ENCODE measurements around the gene TESK1. TPM values are rescaled to one million over a fixed set of nuclear protein-coding genes. Genes with fewer than 3 reads are reported as not detected.

TESK1 gene
- total and polyA plus RNA-seq, 2 of the 4 experiments (the other 2 are of a cell fraction), result 3.4 to 21.0 TPM

DNA sequence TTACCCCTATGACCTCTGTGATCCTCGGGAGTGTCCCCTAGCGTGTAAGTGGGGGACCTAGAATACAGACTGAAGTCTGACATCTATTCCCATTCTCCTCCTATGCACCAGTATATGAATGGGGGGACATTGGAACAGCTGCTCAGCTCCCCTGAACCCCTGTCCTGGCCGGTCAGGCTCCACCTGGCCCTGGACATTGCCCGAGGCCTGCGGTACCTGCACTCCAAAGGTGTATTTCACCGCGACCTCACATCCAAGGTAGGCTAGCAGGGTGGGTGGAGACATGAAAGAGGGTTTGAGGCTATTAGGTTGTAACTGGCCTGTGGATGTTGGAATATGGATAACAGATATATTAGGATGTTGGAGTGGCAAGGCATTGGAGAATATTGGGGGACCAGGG is 1.7 kb downstream of the TESK1 start:
- no peak overlapping the region for H4K91ac ChIP-seq (ENCODE audit: insufficient read depth, low read depth, low read length)
- no peak overlapping the region; the same call in 1 of the 2 replicates for H3K4me2 ChIP-seq (ENCODE audit: low read depth, low read length)
- ChIA-PET POLR2A (ENCODE audit: unreplicated experiment) (no interaction called here), CTCF (no interaction called here)
- H2AK5ac ChIP-seq (ENCODE audit: low read depth, low read length), result no peak overlapping the region
- H3K4ac ChIP-seq (ENCODE audit: low read depth, low read length), result no peak overlapping the region
- no peak for DNase-seq
- no peak overlapping the region for H3K27ac ChIP-seq (ENCODE audit: insufficient read depth, low read length)
- intact Hi-C loops (cut with micrococcal nuclease) (loop anchor here (10.0 kb wide), 1 partner anchor 78 kb away; the partner anchor contains the start of gene TPM2), in situ Hi-C loops (cut with MboI; ENCODE audit: low sequenced_read_pairs) (no loop called here), dilution Hi-C loops (cut with HindIII; ENCODE audit: low sequenced_read_pairs, unreplicated experiment) (no loop called here)
- peaks cover 6% of the 10 kb centered on the region; the same call in 1 of the 2 replicates for H3K9me1 ChIP-seq (ENCODE audit: insufficient read depth, low read length)
- peaks cover 9 to 28% of the 10 kb centered on the region in 2 experiments; a peak in 3 of 4 replicates for H3K79me1 ChIP-seq (ENCODE audit: low read depth in 1 of 2, low read length in 2 of 2)
- H2BK5ac ChIP-seq (ENCODE audit: low read depth, low read length, poor library complexity, severe bottlenecking), result no peak overlapping the region
- no peak overlapping the region for H2BK20ac ChIP-seq (ENCODE audit: low read depth, low read length)
- no peaks in the 10 kb centered on the region for H3K27me3 ChIP-seq (ENCODE audit: control insufficient read depth, insufficient read depth, low read length)
- no TSS peak for BruUV-seq (replicated peaks)
- WGBS, 2 experiments (ENCODE audit: extremely low coverage in 2 of 2, insufficient read length in 1 of 2), result 92% methylated on average over 4 of the region's 7 CpGs; no CpG with 5 or more reads in 1 of the 2 experiments
- no peak overlapping the region for H3K4me3 ChIP-seq (ENCODE audit: insufficient read depth, low read depth, low read length)
- H3K56ac ChIP-seq (ENCODE audit: extremely low read depth, insufficient read depth, low read length), result no peak overlapping the region
- H4K5ac ChIP-seq (ENCODE audit: low read depth, low read length), result no peak overlapping the region
- peaks cover 8% of the 10 kb centered on the region; the same call in 1 of the 2 replicates for H4K20me1 ChIP-seq (ENCODE audit: insufficient read depth, low read length)
- H2AK9ac ChIP-seq (replicated peaks; ENCODE audit: low read depth, low read length, poor library complexity), result no peak overlapping the region
- H2BK120ac ChIP-seq (ENCODE audit: low read depth, low read length), result no peak overlapping the region
- no peak overlapping the region for H2BK15ac ChIP-seq (ENCODE audit: low read depth, low read length)
- peaks cover 5% of the 10 kb centered on the region for H3K4me1 ChIP-seq (ENCODE audit: control insufficient read depth, insufficient read depth, low read length)
- H2AFZ ChIP-seq (replicated peaks; ENCODE audit: low read length, poor library complexity), result no peak overlapping the region
- H3K36me3 ChIP-seq (ENCODE audit: control insufficient read depth, insufficient read depth, low read length), result peaks cover 27% of the 10 kb centered on the region
- no peak overlapping the region for H3K23ac ChIP-seq (ENCODE audit: low read depth, low read length)
- H3K14ac ChIP-seq (replicated peaks; ENCODE audit: low read depth, low read length), result no peak overlapping the region
- no peak overlapping the region for H3K9ac ChIP-seq (ENCODE audit: low read depth, low read length)
- no peak for ATAC-seq (ENCODE audit: low read depth)
- H3K9me3 ChIP-seq (ENCODE audit: control insufficient read depth, insufficient read depth, low read length), result no peaks in the 10 kb centered on the region
- TF ChIP-seq BHLHE40 (IDR thresholded peaks at IDR 0.05; ENCODE audit: low read depth, low read length) (no peak), SMC3 (IDR thresholded peaks at IDR 0.05; ENCODE audit: low read depth, low read length) (no peak), RCOR1 (IDR thresholded peaks at IDR 0.05; ENCODE audit: insufficient replicate concordance, low read length) (no peak), RFX5 (IDR thresholded peaks at IDR 0.05; ENCODE audit: low read depth, low read length) (no peak)
- no peak overlapping the region for H3K18ac ChIP-seq (ENCODE audit: low read depth, low read length)
- H4K8ac ChIP-seq (ENCODE audit: low read depth in 2 of 2, low read length in 2 of 2), result no peak overlapping the region

Measured in IMR-90 (cell line).